Erythroblast (primary cell): ENCODE results near the gene CSTPP1.

ENCODE experiments used
- GATA1 ChIP-seq: IDR thresholded peaks from 2 replicates; pipeline ENCODE4 v1.6.1; 2011; ENCODE audit warnings: low read depth, mild to moderate bottlenecking, control low read depth, low read length, moderate library complexity
- POLR2A ChIP-seq: IDR thresholded peaks from 2 replicates; pipeline ENCODE4 v1.6.1; 2011; ENCODE audit warnings: mild to moderate bottlenecking, low read length

GRCh38 chr11:46888636-46889035, 47.9 kb upstream of the CSTPP1 start:
- TF ChIP-seq POLR2A, result no peak
- no peak for TF ChIP-seq GATA1
